HG03442 (cell line): ENCODE measurements around the gene CLASP1.
"Not testable (repeated sequence)": the region's sequence is repeated elsewhere in the genome, so short reads cannot be mapped to it uniquely, and the experiment has no call there.

ENCODE experiments used
- ATAC-seq: cut with Tn5 transposase; IDR thresholded peaks from one replicate; pipeline ENCODE4 v1.9.1; 2021; ENCODE audit warnings: mild to moderate bottlenecking, moderate library complexity; ENCODE audit not compliant: unreplicated experiment

Gene CLASP1

GRCh38 chr2:121584741-121585140 is 64.5 kb downstream of the CLASP1 start:
- ATAC-seq: no peak

- peak; percentile 43 for ATAC-seq
Measured at GRCh38 chr2:121583555-121583954, 65.7 kb downstream of the CLASP1 start.

GRCh38 chr2:121582272-121582671 is 67.0 kb downstream of the CLASP1 start:
- no peak for ATAC-seq

- ATAC-seq: no peak
Measured at GRCh38 chr2:121579309-121579708, 70.0 kb downstream of the CLASP1 start.

- ATAC-seq: no peak
Measured at GRCh38 chr2:121577381-121577780, 71.9 kb downstream of the CLASP1 start.

- no peak for ATAC-seq
Measured at GRCh38 chr2:121576263-121576662, 73.0 kb downstream of the CLASP1 start.

GRCh38 chr2:121575800-121576199 is 73.5 kb downstream of the CLASP1 start:
- no peak for ATAC-seq

GRCh38 chr2:121570667-121571055 is 78.6 kb downstream of the CLASP1 start:
- no peak for ATAC-seq

GRCh38 chr2:121570036-121570666 is 79.1 kb downstream of the CLASP1 start:
- no peak for ATAC-seq

GRCh38 chr2:121567957-121568409 is 81.3 kb downstream of the CLASP1 start:
- no peak for ATAC-seq

GRCh38 chr2:121567452-121567851 is 81.8 kb downstream of the CLASP1 start:
- ATAC-seq: no peak

- no peak for ATAC-seq
Measured at GRCh38 chr2:121565389-121566250, 83.6 kb downstream of the CLASP1 start.

- no peak for ATAC-seq
Measured at GRCh38 chr2:121564905-121565304, 84.4 kb downstream of the CLASP1 start.

GRCh38 chr2:121563754-121564153 is 85.5 kb downstream of the CLASP1 start:
- ATAC-seq: not testable (repeated sequence)

- no peak for ATAC-seq
Measured at GRCh38 chr2:121562269-121563176, 86.7 kb downstream of the CLASP1 start.

GRCh38 chr2:121561617-121562268 is 87.5 kb downstream of the CLASP1 start:
- no peak for ATAC-seq

- no peak for ATAC-seq
Measured at GRCh38 chr2:121558329-121558728, 90.9 kb downstream of the CLASP1 start.

- no peak for ATAC-seq
Measured at GRCh38 chr2:121555008-121555407, 94.3 kb downstream of the CLASP1 start.

- peak; percentile 53 for ATAC-seq
Measured at GRCh38 chr2:121552477-121553180, 96.6 kb downstream of the CLASP1 start.

GRCh38 chr2:121550669-121551068 is 98.6 kb downstream of the CLASP1 start:
- no peak for ATAC-seq
